Lower lobe of right lung (tissue), 2 donors: ENCODE results near the gene UBE3C. TPM values are rescaled to one million over a fixed set of nuclear protein-coding genes. Genes with fewer than 3 reads are reported as not detected.

Source experiments
- ATAC-seq, 2 donors: fragments of 200-7000 bp; cut with Tn5 transposase; one replicate each; pipeline ENCODE4 v1.9.1; 2020 to 2022; ENCODE audit warnings: mild to moderate bottlenecking in 2 of 2, moderate library complexity in 2 of 2
- DNase-seq: peaks from one replicate; pipeline ENCODE4 v3.0.0-alpha.2; 2020
- H3K27ac ChIP-seq: fragments of 200-600 bp; one replicate; pipeline ENCODE4 v1.8.0; 2022
- H3K27me3 ChIP-seq: fragments of 200-600 bp; one replicate; pipeline ENCODE4 v1.8.0; 2022; ENCODE audit warnings: low read depth
- H3K36me3 ChIP-seq: fragments of 200-600 bp; one replicate; pipeline ENCODE4 v1.8.0; 2022; ENCODE audit warnings: mild to moderate bottlenecking
- H3K4me1 ChIP-seq: fragments of 200-600 bp; one replicate; pipeline ENCODE4 v1.8.0; 2022
- H3K4me3 ChIP-seq: fragments of 200-600 bp; one replicate; pipeline ENCODE4 v1.8.0; 2022; ENCODE audit warnings: mild to moderate bottlenecking
- H3K9me3 ChIP-seq: fragments of 200-600 bp; one replicate; pipeline ENCODE4 v1.8.0; 2022
- CTCF ChIP-seq: fragments of 200-600 bp; IDR thresholded peaks from one replicate; pipeline ENCODE4 v1.8.0; 2022; ENCODE audit warnings: antibody characterized with exemption, mild to moderate bottlenecking
- intact Hi-C: fragments of 100-400 bp; cut with DNase I; formaldehyde crosslinking; loops from one replicate; pipeline ENCODE4 v1.11.0; 2022
- total RNA-seq: library from RNA; stranded (reverse); fragmentation: NEBNext Ultra II Directional; extraction: Animal tissue kit (Norgen Biotek cat#: 25700); gene quantifications from one replicate; pipeline ENCODE4 v1.2.1, GENCODE V29; 2021
- donor health status: DM: no; HTN: yes; CAD: no; lungs with severe emphysema.

Gene UBE3C
- total RNA-seq, 1 donor from 2014 or later: 55.7 TPM

- DNase-seq (no peak), ATAC-seq (no peak)
- Histone ChIP-seq H3K4me3 (no peak overlapping the region), H3K36me3 (peaks cover 91% of the 10 kb centered on the region), H3K27ac (no peak overlapping the region), H3K4me1 (no peaks in the 10 kb centered on the region), H3K27me3 (no peaks in the 10 kb centered on the region), H3K9me3 (no peaks in the 10 kb centered on the region)
- intact Hi-C loops: no loop called here
- TF ChIP-seq CTCF: no peak
Measured at GRCh38 chr7:157222687-157223086, 84.0 kb downstream of the UBE3C start.

- Histone ChIP-seq H3K27me3 (no peaks in the 10 kb centered on the region), H3K36me3 (peaks cover 91% of the 10 kb centered on the region), H3K27ac (no peak overlapping the region), H3K4me1 (no peaks in the 10 kb centered on the region), H3K9me3 (no peaks in the 10 kb centered on the region), H3K4me3 (no peak overlapping the region)
- DNase-seq (no peak), ATAC-seq (no peak)
- intact Hi-C loops: no loop called here
- TF ChIP-seq CTCF: no peak
Measured at GRCh38 chr7:157224627-157225026, 85.9 kb downstream of the UBE3C start.

- Histone ChIP-seq H3K4me1 (no peaks in the 10 kb centered on the region), H3K9me3 (no peaks in the 10 kb centered on the region), H3K36me3 (peaks cover 96% of the 10 kb centered on the region), H3K27ac (no peak overlapping the region), H3K4me3 (no peak overlapping the region), H3K27me3 (no peaks in the 10 kb centered on the region)
- TF ChIP-seq CTCF: peak; percentile 16
- intact Hi-C loops: no loop called here
- DNase-seq (no peak), ATAC-seq (no peak)
Measured at GRCh38 chr7:157228864-157229422, 90.2 kb downstream of the UBE3C start.

- no peaks in the 10 kb centered on the region for H3K4me1 ChIP-seq
- intact Hi-C loops: no loop called here
- ATAC-seq (no peak), DNase-seq (no peak)
- no peak for TF ChIP-seq CTCF
- no peak overlapping the region for H3K4me3 ChIP-seq
- no peaks in the 10 kb centered on the region for H3K9me3 ChIP-seq
- H3K27ac ChIP-seq: no peak overlapping the region
- peaks cover 93% of the 10 kb centered on the region for H3K36me3 ChIP-seq
- H3K27me3 ChIP-seq: no peaks in the 10 kb centered on the region
Measured at GRCh38 chr7:157233677-157234076, 95.0 kb downstream of the UBE3C start.

GRCh38 chr7:157234271-157234670 is 95.5 kb downstream of the UBE3C start:
- intact Hi-C loops: no loop called here
- no peaks in the 10 kb centered on the region for H3K27me3 ChIP-seq
- TF ChIP-seq CTCF: no peak
- no peak overlapping the region for H3K4me3 ChIP-seq
- H3K27ac ChIP-seq: no peak overlapping the region
- no peak for DNase-seq
- H3K36me3 ChIP-seq: peaks cover 88% of the 10 kb centered on the region
- no peak for ATAC-seq
- H3K4me1 ChIP-seq: no peaks in the 10 kb centered on the region
- H3K9me3 ChIP-seq: no peaks in the 10 kb centered on the region
